ENCODE measurements around the gene C3orf49. TPM values are rescaled to one million over a fixed set of nuclear protein-coding genes. Genes with fewer than 3 reads are reported as not detected.
A peak's percentile ranks its signal among the peaks of the same experiment; 100 is the strongest.

Gene C3orf49
- polyA plus RNA-seq, 1 experiment = not detected

DNA sequence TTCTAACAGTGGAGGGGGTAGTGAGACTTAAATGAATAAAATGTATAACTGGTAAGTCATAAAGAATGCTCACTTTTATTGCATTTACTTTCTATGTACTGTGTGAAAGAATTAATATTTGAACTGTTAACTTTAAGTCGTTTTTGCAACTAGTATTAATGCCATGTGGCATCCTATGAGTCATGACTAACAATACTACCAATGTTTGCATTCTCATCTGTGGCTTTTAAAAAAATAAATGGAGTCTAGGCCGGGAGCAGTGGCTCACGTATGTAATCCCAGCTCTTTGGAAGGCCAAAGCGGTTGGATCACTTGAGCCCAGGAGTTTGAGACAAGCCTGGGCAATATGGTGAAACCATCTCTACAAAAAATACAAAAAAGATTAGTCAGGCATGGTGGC, 5.2 kb downstream of the C3orf49 start:
- no peaks in the 10 kb centered on the region for H3K27me3 ChIP-seq (ENCODE audit: control insufficient read depth, insufficient read depth, low read length)
- DNase-seq (ENCODE audit: low read depth, low spot score) = peak; percentile 51
- H3K4me3 ChIP-seq (ENCODE audit: low read depth, low read length) = no peak overlapping the region
- ChIA-PET CTCF (interaction anchor here (0.5 to 15.4 kb wide), 2 partner anchors 15 to 473 kb away, joined by 3 to 413 read pairs; no protein-coding TSS in a partner anchor), POLR2A (no interaction called here)
- TF ChIP-seq, protein P1, sequence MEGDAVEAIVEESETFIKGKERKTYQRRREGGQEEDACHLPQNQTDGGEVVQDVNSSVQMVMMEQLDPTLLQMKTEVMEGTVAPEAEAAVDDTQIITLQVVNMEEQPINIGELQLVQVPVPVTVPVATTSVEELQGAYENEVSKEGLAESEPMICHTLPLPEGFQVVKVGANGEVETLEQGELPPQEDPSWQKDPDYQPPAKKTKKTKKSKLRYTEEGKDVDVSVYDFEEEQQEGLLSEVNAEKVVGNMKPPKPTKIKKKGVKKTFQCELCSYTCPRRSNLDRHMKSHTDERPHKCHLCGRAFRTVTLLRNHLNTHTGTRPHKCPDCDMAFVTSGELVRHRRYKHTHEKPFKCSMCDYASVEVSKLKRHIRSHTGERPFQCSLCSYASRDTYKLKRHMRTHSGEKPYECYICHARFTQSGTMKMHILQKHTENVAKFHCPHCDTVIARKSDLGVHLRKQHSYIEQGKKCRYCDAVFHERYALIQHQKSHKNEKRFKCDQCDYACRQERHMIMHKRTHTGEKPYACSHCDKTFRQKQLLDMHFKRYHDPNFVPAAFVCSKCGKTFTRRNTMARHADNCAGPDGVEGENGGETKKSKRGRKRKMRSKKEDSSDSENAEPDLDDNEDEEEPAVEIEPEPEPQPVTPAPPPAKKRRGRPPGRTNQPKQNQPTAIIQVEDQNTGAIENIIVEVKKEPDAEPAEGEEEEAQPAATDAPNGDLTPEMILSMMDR (IDR thresholded peaks at IDR 0.05; ENCODE audit: low read depth, low read length) = no peak
- peak overlapping the region; percentile 54 for H3K27ac ChIP-seq (ENCODE audit: low read depth, low read length)
- no peaks in the 10 kb centered on the region for H3K9me3 ChIP-seq (ENCODE audit: control insufficient read depth, insufficient read depth, low read length)

DNA sequence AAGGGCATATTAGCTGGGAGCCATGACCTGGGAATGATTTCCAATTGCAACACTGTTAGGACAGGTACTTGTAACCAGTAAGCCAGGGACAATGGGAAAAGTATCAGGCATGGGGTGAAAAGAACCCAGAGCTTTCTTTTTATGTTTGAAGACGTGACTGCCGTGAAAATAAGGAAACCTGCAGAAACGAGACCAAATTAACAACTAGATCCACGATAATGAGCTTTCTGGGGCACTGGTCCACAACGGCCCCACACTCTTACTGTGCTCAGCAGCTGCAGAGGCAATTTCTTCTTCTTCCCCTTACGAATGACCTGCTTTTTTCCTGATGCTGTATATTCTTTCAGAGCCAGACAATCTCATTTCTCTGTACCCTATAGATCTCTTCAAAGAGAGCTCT, 11.4 kb downstream of the C3orf49 start:
- H3K27ac ChIP-seq (ENCODE audit: low read depth, low read length) = no peak overlapping the region
- H3K27me3 ChIP-seq (ENCODE audit: control insufficient read depth, insufficient read depth, low read length) = no peaks in the 10 kb centered on the region
- TF ChIP-seq, protein P1 (IDR thresholded peaks at IDR 0.05; ENCODE audit: low read depth, low read length) = no peak
- ChIA-PET POLR2A (no interaction called here), CTCF (interaction anchor here (1.3 to 3.9 kb wide), 3 partner anchors 12 to 481 kb away, joined by 5 to 23 read pairs (median 6); partner anchors contain the start of gene C3orf49)
- no peaks in the 10 kb centered on the region for H3K9me3 ChIP-seq (ENCODE audit: control insufficient read depth, insufficient read depth, low read length)
- DNase-seq (ENCODE audit: low read depth, low spot score) = no peak
- H3K4me3 ChIP-seq (ENCODE audit: low read depth, low read length) = no peak overlapping the region

DNA sequence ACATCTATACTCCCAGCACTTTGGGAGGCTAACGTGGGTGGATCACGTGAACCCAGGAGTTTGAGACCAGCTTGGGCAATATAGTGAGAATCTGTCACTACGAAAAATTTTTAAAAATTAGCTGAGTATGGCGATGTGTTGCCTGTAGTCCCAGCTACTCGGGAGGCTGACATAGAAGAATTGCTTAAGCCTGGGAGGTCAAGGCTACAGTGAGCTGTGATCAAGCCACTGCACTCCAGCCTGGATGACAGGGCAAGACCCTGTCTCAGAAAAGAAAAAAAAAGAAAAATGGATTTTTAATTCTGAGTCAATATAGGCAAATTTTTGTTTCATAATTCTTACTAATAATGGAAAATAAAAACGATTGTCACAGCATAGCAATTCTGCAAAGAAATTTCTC, 13.3 kb downstream of the C3orf49 start:
- H3K27me3 ChIP-seq (ENCODE audit: control insufficient read depth, insufficient read depth, low read length) = no peaks in the 10 kb centered on the region
- H3K27ac ChIP-seq (ENCODE audit: low read depth, low read length) = no peak overlapping the region
- ChIA-PET POLR2A (no interaction called here), CTCF (interaction anchor here (0.9 to 2.3 kb wide), 4 partner anchors 13 to 481 kb away, joined by 3 to 12 read pairs (median 5); partner anchors contain the start of gene C3orf49)
- DNase-seq (ENCODE audit: low read depth, low spot score) = no peak
- TF ChIP-seq, protein P1 (IDR thresholded peaks at IDR 0.05; ENCODE audit: low read depth, low read length) = no peak
- H3K9me3 ChIP-seq (ENCODE audit: control insufficient read depth, insufficient read depth, low read length) = no peaks in the 10 kb centered on the region
- H3K4me3 ChIP-seq (ENCODE audit: low read depth, low read length) = no peak overlapping the region

DNA sequence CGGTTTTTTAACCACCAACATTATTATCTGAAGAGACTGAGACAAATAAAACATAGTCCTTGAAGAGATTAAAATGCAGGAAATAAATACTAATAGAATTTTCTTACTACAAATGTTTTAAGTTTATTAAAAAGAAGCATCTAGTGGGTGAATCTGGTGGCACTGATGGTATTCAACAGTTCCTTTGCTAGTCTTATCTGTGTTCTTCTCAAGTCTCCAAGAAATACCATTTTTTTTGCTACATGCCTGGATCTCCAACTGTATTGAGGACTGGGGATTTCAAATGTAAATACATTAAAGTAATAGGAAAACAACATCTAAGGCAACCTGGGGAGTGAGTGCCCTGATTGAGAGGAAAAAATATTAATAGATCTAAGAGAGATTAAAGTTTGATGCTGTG, 22.6 kb downstream of the C3orf49 start:
- ChIA-PET POLR2A (no interaction called here), CTCF (no interaction called here)
- DNase-seq (ENCODE audit: low read depth, low spot score) = no peak
- H3K27me3 ChIP-seq (ENCODE audit: control insufficient read depth, insufficient read depth, low read length) = no peaks in the 10 kb centered on the region
- TF ChIP-seq, protein P1 (IDR thresholded peaks at IDR 0.05; ENCODE audit: low read depth, low read length) = no peak
- no peak overlapping the region for H3K4me3 ChIP-seq (ENCODE audit: low read depth, low read length)
- no peak overlapping the region for H3K27ac ChIP-seq (ENCODE audit: low read depth, low read length)
- no peaks in the 10 kb centered on the region for H3K9me3 ChIP-seq (ENCODE audit: control insufficient read depth, insufficient read depth, low read length)

DNA sequence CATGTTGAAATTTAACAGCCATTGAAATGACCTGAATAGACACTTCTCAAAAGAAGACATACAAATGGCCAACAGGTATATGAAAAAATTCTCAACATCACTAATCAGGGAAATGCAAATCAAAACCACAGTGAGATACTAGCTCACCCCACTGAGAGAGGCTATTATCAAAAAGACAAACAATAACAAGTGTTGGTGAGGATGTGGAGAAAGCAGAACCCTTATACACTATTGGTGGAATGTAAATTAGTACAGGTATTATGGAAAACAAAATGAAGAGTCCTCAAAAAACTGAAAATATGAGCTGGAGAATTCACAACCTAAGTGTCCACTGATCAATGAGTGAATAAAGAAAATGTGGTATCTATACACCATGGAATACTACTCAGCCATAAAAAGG, 23.0 kb downstream of the C3orf49 start:
- Histone ChIP-seq H3K9me3 (ENCODE audit: control insufficient read depth, insufficient read depth, low read length) (no peaks in the 10 kb centered on the region), H3K4me3 (ENCODE audit: low read depth, low read length) (no peak overlapping the region), H3K27ac (ENCODE audit: low read depth, low read length) (no peak overlapping the region), H3K27me3 (ENCODE audit: control insufficient read depth, insufficient read depth, low read length) (no peaks in the 10 kb centered on the region)
- CTCF ChIA-PET = interaction anchor here (0.7 kb wide), 1 partner anchor 24 kb away, joined by 3 read pairs; no protein-coding TSS in a partner anchor
- DNase-seq (ENCODE audit: low read depth, low spot score) = no peak
- TF ChIP-seq, protein P1 (IDR thresholded peaks at IDR 0.05; ENCODE audit: low read depth, low read length) = no peak
- POLR2A ChIA-PET = no interaction called here
